ENCODE measurements around the gene ADAMTS9. TPM values are rescaled to one million over a fixed set of nuclear protein-coding genes. Genes with fewer than 3 reads are reported as not detected.

The ADAMTS9 gene
- total and polyA plus RNA-seq, 3 donors from 2014 or later = 5.1 to 8.1 (median 5.9) TPM

DNA sequence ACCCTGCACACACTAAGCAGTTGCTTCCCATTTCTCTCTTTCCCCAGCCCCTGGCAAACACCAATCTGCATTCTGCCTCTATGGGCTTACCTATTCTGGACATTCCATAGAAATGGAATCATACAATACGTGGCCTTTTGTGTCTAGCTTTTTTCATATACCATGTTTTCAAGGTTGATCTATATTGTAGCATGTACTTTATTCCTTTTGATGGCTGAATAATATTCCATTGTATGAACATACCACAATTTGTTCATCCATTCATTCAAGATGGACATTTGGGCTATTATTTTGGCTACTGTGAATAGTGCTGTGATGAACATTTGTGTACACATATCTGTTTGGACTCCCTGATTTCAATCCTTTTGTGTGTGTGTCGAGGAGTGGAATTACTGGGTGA lies 18.1 kb upstream of the ADAMTS9 start:
- intact Hi-C loops (cut with DNase I; ENCODE audit: low total_unique reads) = no loop called here
- Histone ChIP-seq H3K27me3 (no peaks in the 10 kb centered on the region), H3K36me3 (ENCODE audit: low read depth, missing control alignments) (no peaks in the 10 kb centered on the region), H3K9me3 (no peaks in the 10 kb centered on the region), H3K27ac (no peak overlapping the region), H3K4me1 (no peaks in the 10 kb centered on the region), H3K4me3 (no peak overlapping the region)
- DNase-seq = no peak
- TF ChIP-seq, protein P1, sequence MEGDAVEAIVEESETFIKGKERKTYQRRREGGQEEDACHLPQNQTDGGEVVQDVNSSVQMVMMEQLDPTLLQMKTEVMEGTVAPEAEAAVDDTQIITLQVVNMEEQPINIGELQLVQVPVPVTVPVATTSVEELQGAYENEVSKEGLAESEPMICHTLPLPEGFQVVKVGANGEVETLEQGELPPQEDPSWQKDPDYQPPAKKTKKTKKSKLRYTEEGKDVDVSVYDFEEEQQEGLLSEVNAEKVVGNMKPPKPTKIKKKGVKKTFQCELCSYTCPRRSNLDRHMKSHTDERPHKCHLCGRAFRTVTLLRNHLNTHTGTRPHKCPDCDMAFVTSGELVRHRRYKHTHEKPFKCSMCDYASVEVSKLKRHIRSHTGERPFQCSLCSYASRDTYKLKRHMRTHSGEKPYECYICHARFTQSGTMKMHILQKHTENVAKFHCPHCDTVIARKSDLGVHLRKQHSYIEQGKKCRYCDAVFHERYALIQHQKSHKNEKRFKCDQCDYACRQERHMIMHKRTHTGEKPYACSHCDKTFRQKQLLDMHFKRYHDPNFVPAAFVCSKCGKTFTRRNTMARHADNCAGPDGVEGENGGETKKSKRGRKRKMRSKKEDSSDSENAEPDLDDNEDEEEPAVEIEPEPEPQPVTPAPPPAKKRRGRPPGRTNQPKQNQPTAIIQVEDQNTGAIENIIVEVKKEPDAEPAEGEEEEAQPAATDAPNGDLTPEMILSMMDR (IDR thresholded peaks at IDR 0.05) = no peak
- no peak for TF ChIP-seq POLR2A (IDR thresholded peaks at IDR 0.05)
- 88 to 90% methylated on average over 2 of the region's 2 CpGs for WGBS, 2 donors

DNA sequence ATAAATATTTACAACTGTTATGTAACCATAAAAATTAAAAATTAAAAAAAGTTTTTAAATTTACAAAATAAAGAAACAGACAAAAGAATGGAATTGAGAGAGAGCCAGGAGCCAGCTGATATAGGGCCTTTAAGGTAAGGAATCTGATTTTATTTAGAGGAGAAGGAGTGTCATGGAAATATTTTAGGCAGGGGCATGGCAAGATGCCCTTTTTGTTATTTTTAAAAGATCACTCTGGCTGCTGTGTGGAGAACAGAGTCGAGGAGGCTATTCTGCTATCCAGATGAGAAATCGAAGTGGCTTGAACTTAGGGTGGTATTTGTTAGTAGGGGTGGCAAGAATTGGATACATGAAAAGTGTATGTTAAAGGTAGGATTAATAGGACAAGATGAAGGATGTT lies 9.1 kb upstream of the ADAMTS9 start:
- H3K36me3 ChIP-seq (ENCODE audit: low read depth, missing control alignments) = no peaks in the 10 kb centered on the region
- 39 to 58% methylated on average over 2 of the region's 2 CpGs for WGBS, 2 donors
- H3K9me3 ChIP-seq = no peaks in the 10 kb centered on the region
- TF ChIP-seq, protein P1 (IDR thresholded peaks at IDR 0.05) = no peak
- TF ChIP-seq POLR2A (IDR thresholded peaks at IDR 0.05) = no peak
- no peak overlapping the region for H3K4me3 ChIP-seq
- intact Hi-C loops (cut with DNase I; ENCODE audit: low total_unique reads) = no loop called here
- no peak for DNase-seq
- H3K27ac ChIP-seq = no peak overlapping the region
- no peaks in the 10 kb centered on the region for H3K27me3 ChIP-seq
- no peaks in the 10 kb centered on the region for H3K4me1 ChIP-seq

DNA sequence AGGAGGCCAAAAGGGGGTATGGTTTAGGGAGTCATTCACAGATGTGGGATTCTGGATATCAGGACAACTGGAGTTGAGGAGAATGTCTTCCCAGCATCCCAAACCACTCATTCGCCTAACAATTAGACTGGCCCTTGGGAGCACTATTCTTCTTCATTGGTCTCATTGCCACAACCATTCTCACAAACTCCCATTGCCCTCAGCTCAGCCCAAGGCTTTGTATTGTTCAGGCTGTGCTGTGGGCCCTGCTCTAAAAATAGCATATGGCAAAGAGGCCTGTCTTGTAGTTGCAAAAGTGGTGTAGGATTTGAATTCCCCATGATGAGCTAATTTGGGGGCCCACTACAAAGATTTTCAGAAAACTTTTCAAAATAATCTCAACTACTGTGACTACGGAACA lies 6.3 kb upstream of the ADAMTS9 start:
- no peaks in the 10 kb centered on the region for H3K36me3 ChIP-seq (ENCODE audit: low read depth, missing control alignments)
- no peak overlapping the region for H3K27ac ChIP-seq
- H3K4me3 ChIP-seq = no peak overlapping the region
- DNase-seq = no peak
- no peaks in the 10 kb centered on the region for H3K27me3 ChIP-seq
- no peak for TF ChIP-seq POLR2A (IDR thresholded peaks at IDR 0.05)
- TF ChIP-seq, protein P1 (IDR thresholded peaks at IDR 0.05) = no peak
- H3K9me3 ChIP-seq = no peaks in the 10 kb centered on the region
- 88 to 96% methylated on average over 2 of the region's 2 CpGs for WGBS, 2 donors
- intact Hi-C loops (cut with DNase I; ENCODE audit: low total_unique reads) = no loop called here
- no peaks in the 10 kb centered on the region for H3K4me1 ChIP-seq

DNA sequence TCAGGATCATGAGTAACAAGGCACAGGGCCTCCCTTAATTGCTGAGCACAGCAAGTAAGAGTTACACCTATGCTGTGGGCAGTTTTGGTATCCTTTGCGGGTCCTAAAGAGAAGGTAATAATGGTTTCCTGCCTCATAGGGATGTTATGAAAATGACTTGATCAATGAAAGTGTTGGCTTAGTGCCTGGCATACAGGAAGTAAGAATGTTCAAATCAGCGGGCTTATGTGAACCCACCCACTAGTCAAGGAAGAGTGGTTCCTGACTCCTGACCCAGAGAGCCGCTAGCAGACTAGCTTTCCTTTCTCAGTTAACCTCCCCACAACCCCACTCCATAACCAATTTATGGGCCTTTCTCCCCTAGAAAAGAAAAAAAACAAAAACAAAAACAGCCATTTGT lies 5.2 kb upstream of the ADAMTS9 start:
- Histone ChIP-seq H3K4me3 (no peak overlapping the region), H3K4me1 (no peaks in the 10 kb centered on the region), H3K27ac (no peak overlapping the region), H3K9me3 (no peaks in the 10 kb centered on the region), H3K36me3 (ENCODE audit: low read depth, missing control alignments) (no peaks in the 10 kb centered on the region), H3K27me3 (no peaks in the 10 kb centered on the region)
- DNase-seq = no peak
- WGBS, 2 donors = 83 to 87% methylated on average over 3 of the region's 3 CpGs
- TF ChIP-seq, protein P1 (IDR thresholded peaks at IDR 0.05) = no peak
- intact Hi-C loops (cut with DNase I; ENCODE audit: low total_unique reads) = no loop called here

DNA sequence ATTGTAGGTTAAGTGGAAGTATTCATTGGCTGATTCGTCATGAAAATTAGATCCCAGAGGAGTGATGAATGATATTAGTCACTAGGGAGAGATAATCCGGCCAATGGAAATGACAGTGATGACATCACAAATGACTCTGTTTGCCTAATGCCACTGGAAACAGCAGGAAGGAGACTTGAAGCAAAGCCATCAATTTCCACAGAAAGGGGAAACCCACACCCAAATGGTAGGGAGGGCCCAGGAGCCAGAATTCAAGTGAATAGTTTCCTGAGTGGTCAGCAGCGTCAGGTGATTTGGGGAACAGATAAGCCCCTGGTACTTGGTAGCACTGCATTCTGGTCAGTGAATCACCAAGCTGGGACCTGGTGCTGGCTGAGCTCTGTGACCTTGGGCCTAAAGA lies 3.3 kb upstream of the ADAMTS9 start:
- Histone ChIP-seq H3K27me3 (no peaks in the 10 kb centered on the region), H3K9me3 (no peaks in the 10 kb centered on the region), H3K27ac (no peak overlapping the region), H3K36me3 (ENCODE audit: low read depth, missing control alignments) (no peaks in the 10 kb centered on the region), H3K4me1 (no peaks in the 10 kb centered on the region), H3K4me3 (no peak overlapping the region)
- TF ChIP-seq, protein P1 (IDR thresholded peaks at IDR 0.05) = no peak
- TF ChIP-seq POLR2A (IDR thresholded peaks at IDR 0.05) = no peak
- intact Hi-C loops (cut with DNase I; ENCODE audit: low total_unique reads) = no loop called here
- 60 to 69% methylated on average over 3 of the region's 3 CpGs for WGBS, 2 donors
- no peak for DNase-seq

Measured in testis (tissue), 3 donors.